NCI-H524 treated with DMSO at 0.1 percent for 48 hours (cell line): Measurements from ENCODE around the gene UMPS.

Experiments
- DNase-seq: peaks from one replicate; lab custom pipeline; 2025; lab: John Stamatoyannopoulos, UW

Gene UMPS

GRCh38 chr3:124763644-124764358, 33.5 kb downstream of the UMPS start:
- no peak for DNase-seq

GRCh38 chr3:124764746-124765145, 34.5 kb downstream of the UMPS start:
- no peak for DNase-seq

- DNase-seq: no peak
These were observed 35.1 kb downstream of the UMPS start for GRCh38 chr3:124765197-124765840.

GRCh38 chr3:124766113-124767095, 36.2 kb downstream of the UMPS start:
- no peak for DNase-seq

GRCh38 chr3:124767264-124767663, 37.0 kb downstream of the UMPS start:
- DNase-seq: no peak

GRCh38 chr3:124767691-124768090, 37.4 kb downstream of the UMPS start:
- no peak for DNase-seq

- no peak for DNase-seq
These were observed 38.6 kb downstream of the UMPS start for GRCh38 chr3:124768812-124769211.

- no peak for DNase-seq
These were observed 39.2 kb downstream of the UMPS start for GRCh38 chr3:124769462-124769861.

- DNase-seq: peak; percentile 39
These were observed 40.3 kb downstream of the UMPS start for GRCh38 chr3:124770336-124771082.

- DNase-seq: no peak
These were observed 40.8 kb downstream of the UMPS start for GRCh38 chr3:124771083-124771445.

GRCh38 chr3:124772081-124772831, 42.0 kb downstream of the UMPS start:
- DNase-seq: peak; percentile 25

GRCh38 chr3:124773351-124774326, 43.4 kb downstream of the UMPS start:
- peak; percentile 60 for DNase-seq

GRCh38 chr3:124774327-124774718, 44.1 kb downstream of the UMPS start:
- no peak for DNase-seq

- no peak for DNase-seq
These were observed 44.7 kb downstream of the UMPS start for GRCh38 chr3:124774841-124775402.

GRCh38 chr3:124775877-124776276, 45.6 kb downstream of the UMPS start:
- DNase-seq: peak; percentile 95

- DNase-seq: no peak
These were observed 46.6 kb downstream of the UMPS start for GRCh38 chr3:124776856-124777255.

- no peak for DNase-seq
These were observed 47.7 kb downstream of the UMPS start for GRCh38 chr3:124777762-124778470.

- DNase-seq: no peak
These were observed 48.9 kb downstream of the UMPS start for GRCh38 chr3:124779116-124779515.

GRCh38 chr3:124779751-124780191, 49.5 kb downstream of the UMPS start:
- DNase-seq: no peak
